Heart left ventricle (tissue), 13 donors: ENCODE results near the gene FGF14.

Source experiments
- POLR2A ChIP-seq, 2 donors: fragments of 450-650 bp; IDR thresholded peaks; one replicate each; pipeline ENCODE4 v1.6.1; 2017; ENCODE audit warnings: antibody characterized with exemption in 2 of 2, mild to moderate bottlenecking in 2 of 2, moderate library complexity in 2 of 2
- TF ChIP-seq, protein P1 (sequence below), 12 donors: fragments of 200-600 bp; sonication (generic) in 4 of 12; IDR thresholded peaks; one replicate each; pipeline versions ENCODE4 v1.5.0 to v1.8.0; 2018 to 2022; ENCODE audit warnings: antibody characterized with exemption in 12 of 12, mild to moderate bottlenecking in 5 of 12
- donor health status: ischemic (EF 13 %, LVEDD 7.1; RV severe dilation, severe dysfunction).
- donor health status: DM: no; HTN: yes; CAD: no.
- donor health status: DM: no; HTN: no; CAD: no.
- donor health status: ischemic (EF 25% LVEDD 6.9; RV normal size, moderate dysfunction).
- donor health status: ischemic (EF 25% LVEDD 5.7; RV mildly dilated, moderate dysfunction).
- donor health status: ischemic (EF 35%, LVEDD 5.7; RV mildly dilated, moderate dysfunction).
- donor health status: nonischemic (EF 11% LVEDD 7.7; RV severe dilation, severe dysfunction).
- donor health status: DM: yes; HTN: yes; CAD: no.
- donor health status: PGD.
- donor health status: ischemic (EF 29% LVEDD 5.4; RV normal size, mild dysfunction).
- donor health status: nonischemic (EF 23%, LVEDD 6.1; RV moderate dilation, normal function).

DNA sequence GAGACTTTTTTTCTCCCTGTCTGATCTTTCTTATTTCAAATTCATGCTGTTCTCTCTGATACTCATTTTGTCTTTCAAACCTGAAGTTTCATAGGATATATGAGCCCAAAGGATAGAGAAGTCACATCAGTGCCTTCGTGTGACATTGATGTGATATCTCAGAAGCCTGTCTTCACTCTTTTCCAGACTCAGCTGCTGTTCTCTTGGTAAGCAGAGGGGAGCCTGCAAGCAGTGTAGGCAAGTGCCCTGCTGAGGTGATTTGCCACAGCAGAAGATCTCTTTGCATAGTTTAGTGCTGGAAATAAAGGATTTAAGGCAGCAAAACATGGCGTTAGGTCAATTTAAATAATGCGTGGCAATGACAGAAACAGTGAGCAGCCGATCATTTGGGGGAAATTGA is 602.7 kb downstream of the FGF14 start:
- no peak for TF ChIP-seq POLR2A (IDR thresholded peaks at IDR 0.05)
- TF ChIP-seq, protein P1, sequence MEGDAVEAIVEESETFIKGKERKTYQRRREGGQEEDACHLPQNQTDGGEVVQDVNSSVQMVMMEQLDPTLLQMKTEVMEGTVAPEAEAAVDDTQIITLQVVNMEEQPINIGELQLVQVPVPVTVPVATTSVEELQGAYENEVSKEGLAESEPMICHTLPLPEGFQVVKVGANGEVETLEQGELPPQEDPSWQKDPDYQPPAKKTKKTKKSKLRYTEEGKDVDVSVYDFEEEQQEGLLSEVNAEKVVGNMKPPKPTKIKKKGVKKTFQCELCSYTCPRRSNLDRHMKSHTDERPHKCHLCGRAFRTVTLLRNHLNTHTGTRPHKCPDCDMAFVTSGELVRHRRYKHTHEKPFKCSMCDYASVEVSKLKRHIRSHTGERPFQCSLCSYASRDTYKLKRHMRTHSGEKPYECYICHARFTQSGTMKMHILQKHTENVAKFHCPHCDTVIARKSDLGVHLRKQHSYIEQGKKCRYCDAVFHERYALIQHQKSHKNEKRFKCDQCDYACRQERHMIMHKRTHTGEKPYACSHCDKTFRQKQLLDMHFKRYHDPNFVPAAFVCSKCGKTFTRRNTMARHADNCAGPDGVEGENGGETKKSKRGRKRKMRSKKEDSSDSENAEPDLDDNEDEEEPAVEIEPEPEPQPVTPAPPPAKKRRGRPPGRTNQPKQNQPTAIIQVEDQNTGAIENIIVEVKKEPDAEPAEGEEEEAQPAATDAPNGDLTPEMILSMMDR (IDR thresholded peaks at IDR 0.05), result no peak
